Body of pancreas (tissue), 4 donors: ENCODE data around the gene GPR31. TPM values are rescaled to one million over a fixed set of nuclear protein-coding genes. Genes with fewer than 3 reads are reported as not detected.
"Not testable (repeated sequence)": the region's sequence is repeated elsewhere in the genome, so short reads cannot be mapped to it uniquely, and the experiment has no call there.

ENCODE experiments used
- ATAC-seq: fragments of 150-250 bp; one replicate; pipeline ENCODE4 v1.9.1; 2016
- DNase-seq, 4 donors: peaks; one replicate each; pipeline ENCODE4 v3.0.0-alpha.2; 2019
- H3K27ac ChIP-seq, 4 donors: fragments of 200-600 bp; sonication (generic); 1 replicate in 3 of 4; 2 replicates in 1 of 4; pipeline versions ENCODE4 v1.5.1 to v1.6.1; 2016 to 2019; ENCODE audit warnings: mild to moderate bottlenecking in 1 of 4, mixed read lengths in 1 of 4, moderate library complexity in 1 of 4
- H3K27me3 ChIP-seq, 2 donors: fragments of 200-600 bp; sonication (generic); one replicate each; pipeline ENCODE4 v1.6.0; 2016; ENCODE audit warnings: mild to moderate bottlenecking in 1 of 2
- H3K36me3 ChIP-seq, 2 donors: fragments of 200-600 bp; sonication (generic); replicated peaks in 1 of 2; 2 replicates each; pipeline ENCODE4 v1.5.1; 2016; ENCODE audit warnings: low read depth in 2 of 2; ENCODE audit not compliant: insufficient read depth in 1 of 2
- H3K4me1 ChIP-seq: fragments of 200-600 bp; sonication (generic); one replicate; pipeline ENCODE4 v1.6.0; 2016
- H3K4me3 ChIP-seq, 2 donors: fragments of 200-600 bp; sonication (generic); 1 replicate in 1 of 2; 2 replicates in 1 of 2; pipeline ENCODE4 v1.5.1; 2016 to 2019
- H3K9me3 ChIP-seq, 3 donors: fragments of 200-600 bp; sonication (generic); 1 replicate in 2 of 3; 2 replicates in 1 of 3; pipeline ENCODE4 v1.5.1; 2016
- CTCF ChIP-seq, 7 experiments: fragments of 450-650 bp in 4 of 7; fragments of 200-600 bp in 3 of 7; sonication (generic) in 3 of 7; IDR thresholded peaks; one replicate each; pipeline ENCODE4 v1.5.1; 2016 to 2019; ENCODE audit warnings: antibody characterized with exemption in 7 of 7
- POLR2A ChIP-seq, 3 donors: fragments of 450-650 bp; IDR thresholded peaks; one replicate each; pipeline ENCODE4 v1.6.1; 2016; ENCODE audit warnings: antibody characterized with exemption in 3 of 3, mild to moderate bottlenecking in 2 of 3
- WGBS, 2 donors: methylation state at CpG; one replicate each; pipeline ENCODE4 v1.1.5; 2017; 5-methylcytosine and 5-hydroxymethylcytosine counted together
- intact Hi-C: fragments of 100-400 bp; cut with DNase I; formaldehyde crosslinking; loops from one replicate; pipeline ENCODE4 v1.15.1; 2023
- total RNA-seq, 2 donors: library from RNA; depleted of rRNA; stranded (reverse); fragments of >200 nt; gene quantifications; one replicate each; pipeline ENCODE4 v1.1.0, GENCODE V29; 2016

Gene GPR31
- total RNA-seq, 2 donors from 2014 or later: not detected

GRCh38 chr6:167200806-167201205 lies 43.0 kb upstream of the GPR31 start:
- no peak overlapping the region for H3K27ac ChIP-seq
- ATAC-seq: no peak
- WGBS, 2 donors: 90 to 92% methylated on average over 14 of the region's 14 CpGs
- TF ChIP-seq POLR2A (IDR thresholded peaks at IDR 0.05): no peak
- no peak for TF ChIP-seq CTCF (IDR thresholded peaks at IDR 0.05)
- H3K36me3 ChIP-seq: no peaks in the 10 kb centered on the region
- no peaks in the 10 kb centered on the region for H3K9me3 ChIP-seq
- no peaks in the 10 kb centered on the region for H3K27me3 ChIP-seq
- no peak for DNase-seq
- intact Hi-C loops: no loop called here
- H3K4me3 ChIP-seq: no peak overlapping the region
- H3K4me1 ChIP-seq: no peaks in the 10 kb centered on the region

GRCh38 chr6:167195941-167196610 lies 38.3 kb upstream of the GPR31 start:
- H3K4me3 ChIP-seq, H3K27ac ChIP-seq, DNase-seq, H3K9me3 ChIP-seq, intact Hi-C loops, ATAC-seq, H3K27me3 ChIP-seq, H3K36me3 ChIP-seq, H3K4me1 ChIP-seq: not testable (repeated sequence)
- 49 to 67% methylated on average over 6 to 15 of the region's 21 CpGs for WGBS, 2 donors

GRCh38 chr6:167193515-167194125 lies 35.8 kb upstream of the GPR31 start:
- WGBS, 2 donors: 56 to 64% methylated on average over 6 of the region's 6 CpGs
- H3K27ac ChIP-seq, intact Hi-C loops, H3K27me3 ChIP-seq, H3K4me3 ChIP-seq, H3K4me1 ChIP-seq, DNase-seq, H3K36me3 ChIP-seq, ATAC-seq, H3K9me3 ChIP-seq: not testable (repeated sequence)

GRCh38 chr6:167191043-167191583 lies 33.3 kb upstream of the GPR31 start:
- H3K27me3 ChIP-seq, H3K9me3 ChIP-seq, H3K27ac ChIP-seq, ATAC-seq, H3K4me3 ChIP-seq, H3K4me1 ChIP-seq, DNase-seq, intact Hi-C loops, H3K36me3 ChIP-seq: not testable (repeated sequence)
- WGBS, 2 donors: 89 to 90% methylated on average over 8 of the region's 8 CpGs

GRCh38 chr6:167187275-167187674 lies 29.5 kb upstream of the GPR31 start:
- H3K4me1 ChIP-seq, H3K9me3 ChIP-seq, ATAC-seq, H3K4me3 ChIP-seq, intact Hi-C loops, H3K27ac ChIP-seq, H3K27me3 ChIP-seq, DNase-seq, H3K36me3 ChIP-seq: not testable (repeated sequence)
- 44 to 80% methylated on average over 1 to 8 of the region's 9 CpGs for WGBS, 2 donors

GRCh38 chr6:167185101-167185500 lies 27.3 kb upstream of the GPR31 start:
- intact Hi-C loops, H3K4me3 ChIP-seq, H3K9me3 ChIP-seq, ATAC-seq, H3K36me3 ChIP-seq, H3K27me3 ChIP-seq, DNase-seq, H3K4me1 ChIP-seq, H3K27ac ChIP-seq: not testable (repeated sequence)
- WGBS, 2 donors: 32% methylated on average over 3 of the region's 3 CpGs; no CpG with 5 or more reads in 1 of the 2 donors

GRCh38 chr6:167182913-167183314 lies 25.1 kb upstream of the GPR31 start:
- H3K36me3 ChIP-seq, H3K27me3 ChIP-seq, H3K4me1 ChIP-seq, H3K4me3 ChIP-seq, DNase-seq, H3K9me3 ChIP-seq, H3K27ac ChIP-seq, intact Hi-C loops: not testable (repeated sequence)
- peak; percentile 74 for ATAC-seq
- 0 to 1% methylated on average over 4 to 5 of the region's 8 CpGs for WGBS, 2 donors
- peak in 5 of 7 experiments; percentile 6 to 26 (median 23) for TF ChIP-seq CTCF (IDR thresholded peaks at IDR 0.05)

GRCh38 chr6:167181351-167181750 lies 23.6 kb upstream of the GPR31 start:
- H3K27ac ChIP-seq, H3K36me3 ChIP-seq, intact Hi-C loops, ATAC-seq, DNase-seq, H3K27me3 ChIP-seq, H3K4me3 ChIP-seq, H3K9me3 ChIP-seq, H3K4me1 ChIP-seq: not testable (repeated sequence)
- WGBS, 2 donors: no CpG with 5 or more reads among the region's 6 CpGs

- H3K9me3 ChIP-seq, H3K36me3 ChIP-seq, intact Hi-C loops, H3K27ac ChIP-seq, H3K27me3 ChIP-seq, DNase-seq, H3K4me3 ChIP-seq, ATAC-seq, H3K4me1 ChIP-seq: not testable (repeated sequence)
- 61 to 68% methylated on average over 3 to 7 of the region's 8 CpGs for WGBS, 2 donors
Measured at GRCh38 chr6:167180086-167180485, 22.3 kb upstream of the GPR31 start.
